HG02852 (cell line): Measurements from ENCODE around the gene COL23A1.

Source experiments
- ATAC-seq: cut with Tn5 transposase; IDR thresholded peaks from one replicate; pipeline ENCODE4 v1.9.1; 2021; ENCODE audit warnings: mild to moderate bottlenecking, moderate library complexity; ENCODE audit not compliant: unreplicated experiment

The COL23A1 gene

GRCh38 chr5:178403956-178404600 is 186.1 kb downstream of the COL23A1 start:
- ATAC-seq = no peak

- no peak for ATAC-seq
These were observed 186.8 kb downstream of the COL23A1 start for GRCh38 chr5:178403351-178403750.

GRCh38 chr5:178399701-178400095 is 190.5 kb downstream of the COL23A1 start:
- ATAC-seq = no peak

GRCh38 chr5:178398901-178399700 is 191.1 kb downstream of the COL23A1 start:
- no peak for ATAC-seq

GRCh38 chr5:178396796-178397720 is 193.1 kb downstream of the COL23A1 start:
- no peak for ATAC-seq

DNA sequence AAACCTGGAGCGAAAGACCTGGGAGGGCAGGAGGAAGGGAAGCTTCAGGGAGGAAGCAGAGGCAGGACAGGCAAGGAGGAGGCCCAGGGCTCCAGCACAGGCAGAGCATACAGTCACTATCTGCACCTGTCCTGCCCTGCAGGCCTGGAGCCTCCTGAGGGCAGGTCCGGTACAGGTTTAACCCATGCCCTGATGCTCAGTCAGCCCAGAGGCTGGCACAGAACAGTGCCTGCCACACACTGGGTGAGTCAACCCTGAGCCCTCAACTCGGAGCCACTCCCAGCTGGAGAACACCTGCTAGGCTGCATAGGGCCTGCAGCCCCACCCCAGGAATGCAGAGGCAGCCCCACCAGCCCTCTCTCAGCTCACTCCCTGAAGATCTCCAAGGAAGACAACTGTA is 196.1 kb downstream of the COL23A1 start:
- no peak for ATAC-seq

- no peak for ATAC-seq
These were observed 197.2 kb downstream of the COL23A1 start for GRCh38 chr5:178392931-178393394.

DNA sequence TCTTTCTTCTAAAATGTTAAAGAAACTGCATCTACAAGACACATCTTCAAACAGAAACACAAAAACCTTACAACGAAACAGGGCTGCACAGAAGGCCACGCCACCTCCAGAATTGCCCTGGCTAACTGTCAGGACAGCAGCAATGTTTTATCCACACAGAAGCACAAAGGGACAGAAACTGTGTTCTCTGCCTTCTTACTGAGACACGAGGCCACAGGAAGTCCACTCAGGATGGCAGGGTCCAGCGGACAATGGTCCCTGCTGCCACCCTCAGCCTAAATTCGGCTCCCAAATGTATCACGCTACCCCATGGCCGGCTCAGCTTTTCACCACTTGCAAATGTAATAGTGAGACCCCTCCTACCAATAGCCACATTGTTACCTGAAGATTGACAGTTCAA is 197.8 kb downstream of the COL23A1 start:
- no peak for ATAC-seq

GRCh38 chr5:178391480-178391879 is 198.7 kb downstream of the COL23A1 start:
- ATAC-seq = no peak

GRCh38 chr5:178389796-178390195 is 200.4 kb downstream of the COL23A1 start:
- ATAC-seq = no peak

- ATAC-seq = no peak
These were observed 201.0 kb downstream of the COL23A1 start for GRCh38 chr5:178389026-178389729.

GRCh38 chr5:178388386-178389025 is 201.7 kb downstream of the COL23A1 start:
- ATAC-seq = no peak

- no peak for ATAC-seq
These were observed 202.4 kb downstream of the COL23A1 start for GRCh38 chr5:178387856-178388190.

DNA sequence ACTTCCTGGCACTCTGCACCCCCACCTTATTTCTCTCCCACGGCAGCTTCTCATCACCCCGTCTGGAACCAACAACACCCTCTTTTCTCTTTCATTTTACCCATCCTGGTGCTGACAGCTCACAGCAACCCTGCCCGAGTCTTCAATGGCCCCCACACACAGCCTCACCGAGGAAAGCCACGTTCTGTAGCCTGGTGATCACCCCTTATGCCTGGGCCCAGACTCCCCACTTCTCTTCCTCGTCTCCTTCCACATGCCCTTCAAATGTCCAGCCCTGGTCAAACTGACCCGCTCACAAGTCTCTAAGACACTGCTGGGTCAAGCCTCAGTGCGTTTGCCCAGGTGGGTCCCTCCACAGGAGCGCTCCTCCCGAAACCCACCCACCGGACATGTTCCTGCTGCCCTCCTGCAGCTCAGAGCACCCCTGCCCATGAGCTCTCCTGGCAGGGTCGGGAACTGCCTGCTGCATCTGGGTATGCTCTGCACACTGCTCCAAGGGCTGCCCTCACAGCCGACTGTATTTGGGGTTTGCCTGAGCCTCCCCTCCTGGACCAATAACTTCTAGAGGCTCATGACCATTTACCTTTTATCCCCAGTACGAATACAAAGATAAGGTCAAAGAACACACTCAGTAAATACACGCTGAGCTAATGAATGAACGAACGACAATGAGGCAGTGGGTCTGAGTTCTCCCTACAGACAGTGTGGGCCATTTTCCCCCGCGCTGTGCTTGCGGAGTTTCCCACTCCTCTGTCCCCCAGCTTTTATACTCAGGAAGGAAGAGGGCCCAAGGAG is 202.9 kb downstream of the COL23A1 start:
- ATAC-seq = no peak

DNA sequence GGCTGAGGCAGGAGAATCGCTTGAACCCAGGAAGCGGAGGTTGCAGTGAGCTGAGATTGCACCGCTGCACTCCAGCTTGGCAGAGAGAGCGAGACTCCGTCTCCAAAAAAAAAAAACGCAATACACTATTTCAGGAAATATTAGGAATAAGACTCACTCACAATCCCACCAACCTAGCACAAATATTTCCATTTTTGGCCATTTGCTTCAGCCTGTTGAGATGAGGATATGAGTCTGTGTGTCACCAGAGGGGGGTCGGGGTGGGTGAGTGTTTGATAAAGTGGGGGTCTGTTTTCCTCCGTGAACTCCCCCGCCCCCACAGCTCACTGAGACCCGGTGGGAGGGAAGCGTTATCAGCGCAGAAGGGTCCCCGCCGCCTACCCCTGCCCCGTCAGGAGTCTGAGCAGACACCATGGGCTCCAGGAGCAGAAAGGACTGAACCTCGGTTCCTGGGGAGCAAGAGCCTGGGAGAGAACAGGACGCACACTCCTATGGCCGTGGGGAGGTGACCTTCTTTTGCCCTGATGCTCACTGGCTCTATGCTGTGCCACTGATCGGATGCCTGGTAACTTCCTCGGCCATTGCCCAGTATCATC is 203.8 kb downstream of the COL23A1 start:
- no peak for ATAC-seq

DNA sequence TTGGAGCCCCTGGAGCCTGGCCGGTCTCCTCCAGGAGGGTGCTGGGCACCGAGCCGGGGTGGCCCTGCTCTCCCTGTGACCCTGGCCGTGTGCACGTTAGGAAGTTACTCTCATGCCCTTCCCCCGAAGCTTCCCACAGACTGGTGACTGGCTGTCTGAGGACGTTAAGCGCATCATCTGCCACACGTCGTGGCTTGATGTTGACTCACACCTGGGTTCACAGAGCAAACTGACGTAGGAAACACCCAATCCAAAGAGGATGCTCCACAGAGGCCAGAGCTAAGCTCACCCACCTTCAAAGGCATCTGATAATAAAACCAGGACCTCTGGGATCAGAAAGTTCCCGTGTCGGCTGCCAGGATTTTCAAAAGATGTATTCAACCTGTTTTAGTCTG is 204.7 kb downstream of the COL23A1 start:
- ATAC-seq = no peak

GRCh38 chr5:178384816-178385495 is 205.2 kb downstream of the COL23A1 start:
- ATAC-seq = no peak
